GM12878 (cell line): ENCODE results near the gene ANKRD17. TPM values are rescaled to one million over a fixed set of nuclear protein-coding genes. Genes with fewer than 3 reads are reported as not detected.

Source experiments
- ATAC-seq: fragments of 200-7000 bp; cut with Tn5 transposase; 3 replicates; pipeline ENCODE4 v1.9.1; 2020; ENCODE audit warnings: mild to moderate bottlenecking, moderate library complexity
- BruUV-seq: library from RNA; stranded (reverse); fragments of 400-500 nt; replicated peaks from 2 replicates; lab custom pipeline; 2021; lab: Mats Ljungman, UMichigan
- CTCF ChIA-PET: fragments of 300-600 bp; sonication (Branson Sonifier 250); formaldehyde crosslinking; extraction: SDS; loops from one replicate; lab custom pipeline; 2021; ENCODE audit warnings: inconsistent platforms; lab: Yijun Ruan, JAX
- POLR2A ChIA-PET: fragments of 350-600 bp; formaldehyde crosslinking; extraction: SDS; loops from one replicate; lab custom pipeline; 2021; ENCODE audit warnings: inconsistent platforms; lab: Charles Lee
- RAD21 ChIA-PET: fragments of 300-600 bp; sonication (Branson Sonifier 250); formaldehyde crosslinking; loops from one replicate; lab custom pipeline; 2023; ENCODE audit warnings: antibody characterized with exemption; ENCODE audit not compliant: unreplicated experiment; lab: Charles Lee
- SMC1A ChIA-PET: fragments of 300-600 bp; sonication (Branson Sonifier 250); formaldehyde crosslinking; loops from one replicate; lab custom pipeline; 2023; ENCODE audit not compliant: unreplicated experiment, uncharacterized antibody; lab: Charles Lee
- DNase-seq: peaks from one replicate; pipeline ENCODE4 v3.0.0-alpha.2; 2011; ENCODE audit warnings: low read depth, low spot score
- FAIRE-seq: peaks from 3 replicates; lab custom pipeline; 2011; peaks lifted over from hg19 to GRCh38; lab: Jason Lieb, UNC
- H2AFZ ChIP-seq: 2 replicates; pipeline ENCODE4 v1.6.0; 2011; ENCODE audit warnings: low read depth, low read length, control low read depth; ENCODE audit not compliant: control insufficient read depth
- H3K27ac ChIP-seq: 2 replicates; pipeline ENCODE4 v1.5.1; 2011; ENCODE audit warnings: control low read depth; ENCODE audit not compliant: control insufficient read depth, insufficient read depth
- H3K27me3 ChIP-seq, 2 experiments: replicated peaks in 1 of 2; 2 replicates each; pipeline versions ENCODE4 v1.6.0 to v1.6.1; 2011; ENCODE audit warnings: low read length in 1 of 2; ENCODE audit not compliant: control insufficient read depth in 2 of 2, insufficient read depth in 2 of 2
- H3K36me3 ChIP-seq, 2 experiments: 2 replicates each; pipeline ENCODE4 v1.5.1; 2011; ENCODE audit warnings: low read length in 1 of 2; ENCODE audit not compliant: control insufficient read depth in 2 of 2, insufficient read depth in 2 of 2
- H3K4me1 ChIP-seq: 2 replicates; pipeline ENCODE4 v1.6.1; 2011; ENCODE audit warnings: mild to moderate bottlenecking, low read length, moderate library complexity, mixed read lengths; ENCODE audit not compliant: control insufficient read depth, insufficient read depth
- H3K4me2 ChIP-seq: 2 replicates; pipeline ENCODE4 v1.6.0; 2011; ENCODE audit warnings: control low read depth; ENCODE audit not compliant: control insufficient read depth, insufficient read depth
- H3K4me3 ChIP-seq: fragments of 200-600 bp; sonication (generic); 2 replicates; pipeline ENCODE4 v1.5.1; 2016
- H3K79me2 ChIP-seq: 2 replicates; pipeline ENCODE4 v1.6.0; 2011; ENCODE audit warnings: low read length; ENCODE audit not compliant: control insufficient read depth, insufficient read depth
- H3K9ac ChIP-seq: 2 replicates; pipeline ENCODE4 v1.8.0; 2011; ENCODE audit warnings: low read length, control low read depth, mixed read lengths; ENCODE audit not compliant: control insufficient read depth, insufficient read depth
- H3K9me3 ChIP-seq: replicated peaks from 3 replicates; pipeline ENCODE4 v1.5.1; 2011; ENCODE audit warnings: mild to moderate bottlenecking, low read length; ENCODE audit not compliant: control insufficient read depth, insufficient read depth
- H4K20me1 ChIP-seq: 2 replicates; pipeline ENCODE4 v1.6.0; 2011; ENCODE audit not compliant: control insufficient read depth, insufficient read depth
- DPF2 ChIP-seq: fragments of 450-650 bp; IDR thresholded peaks from 2 replicates; pipeline ENCODE4 v1.6.1; 2017; ENCODE audit warnings: mild to moderate bottlenecking
- PAX5 ChIP-seq: IDR thresholded peaks from 2 replicates; pipeline ENCODE4 v1.6.1; 2011; ENCODE audit warnings: low read depth, low read length, borderline replicate concordance
- RBBP5 ChIP-seq: fragments of 200-600 bp; sonication (generic); conservative IDR thresholded peaks from 2 replicates; pipeline ENCODE4 v1.6.1; 2016
- RCOR1 ChIP-seq: conservative IDR thresholded peaks from 2 replicates; pipeline ENCODE4 v1.6.1; 2012; ENCODE audit warnings: low read depth, low read length, improper control_type of control experiment
- SRF ChIP-seq, 2 experiments: IDR thresholded peaks; 2 replicates each; pipeline ENCODE4 v1.6.1; 2011; ENCODE audit warnings: low read depth in 2 of 2, low read length in 2 of 2, mild to moderate bottlenecking in 1 of 2, moderate library complexity in 1 of 2
- ZNF384 ChIP-seq: IDR thresholded peaks from 2 replicates; pipeline ENCODE4 v1.6.1; 2012; ENCODE audit warnings: low read depth, mild to moderate bottlenecking, low read length, improper control_type of control experiment, borderline replicate concordance
- ZZZ3 ChIP-seq: IDR thresholded peaks from 2 replicates; pipeline ENCODE4 v1.6.1; 2011; ENCODE audit warnings: low read depth; ENCODE audit not compliant: control insufficient read depth, insufficient read length
- WGBS: methylation state at CpG from one replicate; pipeline ENCODE4 v1.1.6; 2016; ENCODE audit warnings: low lambda C conversion rate; ENCODE audit not compliant: insufficient replicate concordance, insufficient coverage; ENCODE audit errors: missing lambda C conversion rate; 5-methylcytosine and 5-hydroxymethylcytosine counted together
- in situ Hi-C: fragments of 300-500 bp; cut with MboI; formaldehyde crosslinking; loops from 9 replicates; pipeline ENCODE4 v1.14.3; 2018; ENCODE audit warnings: mixed read lengths
- intact Hi-C: fragments of 100-400 bp; cut with micrococcal nuclease; formaldehyde crosslinking; loops from one replicate; pipeline ENCODE4 v1.14.2; 2022; ENCODE audit not compliant: unreplicated experiment
- polyA plus RNA-seq, 11 experiments: library from polyadenylated mRNA; depleted of rRNA in 4 of 11; unstranded in 6 of 11; stranded (reverse) in 5 of 11; fragments of >200 nt; fragmentation: Nextera tagmentation in 4 of 11; fragmentation: Illumina TruSeq in 1 of 11; extraction: Ambion mirVana in 4 of 11; extraction: Trizol in 1 of 11; gene quantifications; 1 replicate in 1 of 11; 2 replicates in 10 of 11; pipeline versions ENCODE4 v1.2.1 to v1.2.3, GENCODE V29; 2011 to 2016; ENCODE audit warnings: inconsistent platforms in 2 of 11, missing spikeins in 2 of 11, low read depth in 1 of 11
- total RNA-seq, 4 experiments: library from RNA; depleted of rRNA in 3 of 4; stranded (reverse); fragments of >200 nt in 3 of 4; fragmentation: Illumina TruSeq in 1 of 4; extraction: Trizol in 1 of 4; gene quantifications; 2 replicates each; pipeline versions ENCODE4 v1.2.1 to v1.2.3, GENCODE V29; 2013 to 2021
- TF ChIP-seq, protein P1 (sequence below): fragments of 450-650 bp; IDR thresholded peaks from 2 replicates; pipeline ENCODE4 v1.6.1; 2016; ENCODE audit warnings: mild to moderate bottlenecking
- TF ChIP-seq, protein P2 (sequence below): fragments of 450-650 bp; IDR thresholded peaks from 2 replicates; pipeline ENCODE4 v1.6.1; 2018; ENCODE audit warnings: borderline replicate concordance, mild to moderate bottlenecking; ENCODE audit not compliant: partially characterized antibody
- TF ChIP-seq, protein P3 (sequence below): fragments of 450-650 bp; IDR thresholded peaks from 2 replicates; pipeline ENCODE4 v1.6.1; 2014; ENCODE audit warnings: mild to moderate bottlenecking

Gene ANKRD17
- total and polyA plus RNA-seq, 10 of the 15 experiments (the other 5 are each of a cell fraction or from before 2014, with no cell fraction given), result 11.7 to 46.5 (median 32.6) TPM

- no peak for TF ChIP-seq ZNF384
- TF ChIP-seq, protein P1, sequence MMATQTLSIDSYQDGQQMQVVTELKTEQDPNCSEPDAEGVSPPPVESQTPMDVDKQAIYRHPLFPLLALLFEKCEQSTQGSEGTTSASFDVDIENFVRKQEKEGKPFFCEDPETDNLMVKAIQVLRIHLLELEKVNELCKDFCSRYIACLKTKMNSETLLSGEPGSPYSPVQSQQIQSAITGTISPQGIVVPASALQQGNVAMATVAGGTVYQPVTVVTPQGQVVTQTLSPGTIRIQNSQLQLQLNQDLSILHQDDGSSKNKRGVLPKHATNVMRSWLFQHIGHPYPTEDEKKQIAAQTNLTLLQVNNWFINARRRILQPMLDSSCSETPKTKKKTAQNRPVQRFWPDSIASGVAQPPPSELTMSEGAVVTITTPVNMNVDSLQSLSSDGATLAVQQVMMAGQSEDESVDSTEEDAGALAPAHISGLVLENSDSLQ, result no peak
- TF ChIP-seq SRF (IDR thresholded peaks at IDR 0.05; ENCODE audit: low read depth in 2 of 2, low read length in 2 of 2), result no peak
- TF ChIP-seq DPF2, result no peak
- no peak for TF ChIP-seq ZZZ3
Measured at GRCh38 chr4:73281982-73282381, 23.4 kb upstream of the ANKRD17 start (continued).

GRCh38 chr4:73281396-73281795 lies 22.8 kb upstream of the ANKRD17 start:
- no peak for FAIRE-seq
- Histone ChIP-seq H3K4me3 (no peak overlapping the region), H2AFZ (no peak overlapping the region), H3K4me2 (no peak overlapping the region), H3K9me3 (no peaks in the 10 kb centered on the region; the same call in 2 of the 3 replicates), H3K27me3 (no peaks in the 10 kb centered on the region), H3K36me3 (no peaks in the 10 kb centered on the region), H3K9ac (no peak overlapping the region), H3K79me2 (no peaks in the 10 kb centered on the region), H3K4me1 (no peaks in the 10 kb centered on the region), H3K27ac (no peak overlapping the region), H4K20me1 (no peaks in the 10 kb centered on the region)
- ChIA-PET SMC1A (no interaction called here), POLR2A (no interaction called here), RAD21 (no interaction called here), CTCF (no interaction called here)
- in situ Hi-C loops (loop anchor here (25.0 kb wide), 1 partner anchor 569 kb away; no protein-coding TSS in a partner anchor), intact Hi-C loops (no loop called here)
- WGBS, result 63% methylated on average over 2 of the region's 2 CpGs
- TF ChIP-seq, protein P2, sequence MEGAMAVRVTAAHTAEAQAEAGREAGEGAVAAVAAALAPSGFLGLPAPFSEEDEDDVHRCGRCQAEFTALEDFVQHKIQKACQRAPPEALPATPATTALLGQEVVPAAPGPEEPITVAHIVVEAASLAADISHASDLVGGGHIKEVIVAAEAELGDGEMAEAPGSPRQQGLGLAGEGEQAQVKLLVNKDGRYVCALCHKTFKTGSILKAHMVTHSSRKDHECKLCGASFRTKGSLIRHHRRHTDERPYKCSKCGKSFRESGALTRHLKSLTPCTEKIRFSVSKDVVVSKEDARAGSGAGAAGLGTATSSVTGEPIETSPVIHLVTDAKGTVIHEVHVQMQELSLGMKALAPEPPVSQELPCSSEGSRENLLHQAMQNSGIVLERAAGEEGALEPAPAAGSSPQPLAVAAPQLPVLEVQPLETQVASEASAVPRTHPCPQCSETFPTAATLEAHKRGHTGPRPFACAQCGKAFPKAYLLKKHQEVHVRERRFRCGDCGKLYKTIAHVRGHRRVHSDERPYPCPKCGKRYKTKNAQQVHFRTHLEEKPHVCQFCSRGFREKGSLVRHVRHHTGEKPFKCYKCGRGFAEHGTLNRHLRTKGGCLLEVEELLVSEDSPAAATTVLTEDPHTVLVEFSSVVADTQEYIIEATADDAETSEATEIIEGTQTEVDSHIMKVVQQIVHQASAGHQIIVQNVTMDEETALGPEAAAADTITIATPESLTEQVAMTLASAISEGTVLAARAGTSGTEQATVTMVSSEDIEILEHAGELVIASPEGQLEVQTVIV, result no peak
- TF ChIP-seq, protein P3, sequence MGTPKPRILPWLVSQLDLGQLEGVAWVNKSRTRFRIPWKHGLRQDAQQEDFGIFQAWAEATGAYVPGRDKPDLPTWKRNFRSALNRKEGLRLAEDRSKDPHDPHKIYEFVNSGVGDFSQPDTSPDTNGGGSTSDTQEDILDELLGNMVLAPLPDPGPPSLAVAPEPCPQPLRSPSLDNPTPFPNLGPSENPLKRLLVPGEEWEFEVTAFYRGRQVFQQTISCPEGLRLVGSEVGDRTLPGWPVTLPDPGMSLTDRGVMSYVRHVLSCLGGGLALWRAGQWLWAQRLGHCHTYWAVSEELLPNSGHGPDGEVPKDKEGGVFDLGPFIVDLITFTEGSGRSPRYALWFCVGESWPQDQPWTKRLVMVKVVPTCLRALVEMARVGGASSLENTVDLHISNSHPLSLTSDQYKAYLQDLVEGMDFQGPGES, result no peak
- TF ChIP-seq RCOR1 (no peak), RBBP5 (no peak), PAX5 (no peak)
- DNase-seq, result no peak
- no TSS peak for BruUV-seq
- no peak for ATAC-seq
